Measurements from ENCODE around the gene FOXK2.
"Not testable (repeated sequence)": the region's sequence is repeated elsewhere in the genome, so short reads cannot be mapped to it uniquely, and the experiment has no call there.

The FOXK2 gene

DNA sequence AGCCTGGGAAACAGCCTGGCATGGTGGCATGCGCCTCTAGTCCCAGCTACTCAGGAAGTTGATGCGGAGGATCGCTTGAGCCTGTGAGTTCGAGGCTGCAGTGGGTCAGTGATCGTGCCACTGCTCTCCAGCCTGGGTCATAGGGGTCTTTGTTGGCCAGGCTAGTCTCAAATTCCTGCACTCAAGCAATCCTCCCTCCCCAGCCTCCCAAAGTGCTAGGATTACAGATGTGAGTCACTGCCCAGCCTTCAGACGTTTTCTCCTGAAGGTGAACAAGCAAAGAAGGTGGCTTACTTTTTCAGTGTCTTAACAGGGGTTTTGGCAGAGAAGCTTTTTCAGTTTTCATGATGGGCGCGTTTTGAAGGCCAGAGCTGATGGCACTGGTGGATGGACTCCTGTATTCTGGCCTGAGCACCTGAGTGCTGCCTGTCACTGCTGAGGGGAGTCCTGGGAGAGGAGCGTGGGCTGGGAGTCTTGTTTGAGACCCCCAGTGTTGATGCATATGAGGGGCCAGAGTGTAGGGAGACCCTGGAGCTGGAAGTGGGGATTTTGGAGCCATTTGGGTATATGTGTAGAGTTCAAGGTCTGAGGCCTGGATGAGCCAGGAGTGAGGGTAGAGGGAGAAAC, 41.4 kb downstream of the FOXK2 start:
- Histone ChIP-seq H3K9me3 (ENCODE audit: control insufficient read depth in 5 of 5, low read length in 5 of 5) (no peaks in the 10 kb centered on the region), H3K27ac (ENCODE audit: low read depth, low read length) (no peak overlapping the region), H3K4me1 (ENCODE audit: control insufficient read depth in 5 of 5, insufficient read depth in 5 of 5, low read length in 5 of 5) (peaks cover 0 to 26% (median 15%) of the 10 kb centered on the region in 5 donors), H3K9ac (ENCODE audit: low read length in 5 of 5) (no peak overlapping the region), H3K27me3 (ENCODE audit: control insufficient read depth in 5 of 5, insufficient read depth in 4 of 5, low read length in 5 of 5) (no peaks in the 10 kb centered on the region), H3K4me3 (ENCODE audit: low read depth in 1 of 5, low read length in 5 of 5) (no peak overlapping the region), H3K36me3 (ENCODE audit: control insufficient read depth in 5 of 5, insufficient read depth in 5 of 5, low read length in 5 of 5) (peaks cover 0 to 6% (median 3%) of the 10 kb centered on the region in 5 donors)

DNA sequence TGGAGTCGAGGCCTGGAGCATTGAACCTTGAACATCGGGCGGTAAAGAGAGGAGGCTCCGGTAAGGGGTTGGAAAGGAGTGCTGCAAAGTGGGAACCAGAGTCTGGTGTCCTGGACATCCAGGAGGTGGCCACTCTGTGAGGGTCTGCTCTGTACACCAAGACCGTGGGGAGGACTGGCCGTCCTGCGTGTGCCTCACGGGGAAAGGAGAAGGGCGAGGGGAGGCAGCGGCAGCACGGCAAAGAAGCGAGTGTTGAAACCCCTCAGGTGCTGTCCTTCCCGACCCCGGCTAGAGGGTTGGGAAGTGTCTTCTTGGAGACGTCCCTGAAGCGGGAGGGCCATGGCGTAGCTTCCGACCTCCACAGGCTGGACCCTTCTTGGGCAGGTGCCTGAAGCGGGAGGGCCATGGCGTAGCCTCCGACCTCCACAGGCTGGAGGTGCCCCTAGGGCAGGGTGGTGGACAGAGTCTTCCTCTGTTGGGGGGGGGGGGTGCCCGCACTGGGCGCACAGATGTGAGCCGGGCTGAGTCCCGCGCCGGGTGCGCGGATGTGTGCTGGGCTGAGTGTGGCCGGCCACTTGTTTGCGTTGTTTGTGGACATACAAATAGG, 42.0 kb downstream of the FOXK2 start:
- Histone ChIP-seq H3K4me3 (ENCODE audit: low read depth in 1 of 5, low read length in 5 of 5) (no peak overlapping the region), H3K9ac (ENCODE audit: low read length in 5 of 5) (no peak overlapping the region), H3K9me3 (ENCODE audit: control insufficient read depth in 5 of 5, low read length in 5 of 5) (no peaks in the 10 kb centered on the region), H3K4me1 (ENCODE audit: control insufficient read depth in 5 of 5, insufficient read depth in 5 of 5, low read length in 5 of 5) (peaks cover 0 to 32% (median 21%) of the 10 kb centered on the region in 5 donors), H3K27ac (ENCODE audit: low read depth, low read length) (no peak overlapping the region), H3K27me3 (ENCODE audit: control insufficient read depth in 5 of 5, insufficient read depth in 4 of 5, low read length in 5 of 5) (no peaks in the 10 kb centered on the region), H3K36me3 (ENCODE audit: control insufficient read depth in 5 of 5, insufficient read depth in 5 of 5, low read length in 5 of 5) (peaks cover 0 to 11% (median 7%) of the 10 kb centered on the region in 5 donors)

DNA sequence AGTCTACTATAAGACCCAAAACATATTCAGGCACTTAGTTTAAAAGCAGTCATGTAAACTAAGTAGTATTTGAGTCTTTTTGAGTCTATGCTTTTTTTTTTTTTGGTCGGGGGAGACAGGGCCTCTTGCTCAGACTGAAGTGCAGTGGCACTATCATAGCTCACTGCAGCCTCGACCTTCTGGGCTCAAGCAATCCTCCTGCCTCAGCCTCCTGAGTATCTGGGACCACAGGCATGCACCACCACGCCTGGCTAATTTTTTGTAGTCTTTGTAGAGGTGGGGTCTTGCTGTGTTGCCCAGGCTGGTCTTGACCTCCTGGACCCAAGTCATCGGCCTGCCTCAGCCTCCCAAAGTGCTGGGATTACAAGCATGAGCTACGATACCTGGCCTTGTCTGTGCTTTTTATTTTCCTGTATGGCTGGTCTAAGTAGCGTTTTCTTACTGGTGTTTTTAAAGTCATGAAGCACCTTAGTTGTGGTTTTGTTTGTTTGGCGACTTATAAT, 43.2 kb downstream of the FOXK2 start:
- Histone ChIP-seq H3K36me3 (ENCODE audit: control insufficient read depth in 5 of 5, insufficient read depth in 5 of 5, low read length in 5 of 5) (peaks cover 0 to 17% (median 12%) of the 10 kb centered on the region in 5 donors), H3K4me1 (ENCODE audit: control insufficient read depth in 5 of 5, insufficient read depth in 5 of 5, low read length in 5 of 5) (peaks cover 0 to 40% (median 22%) of the 10 kb centered on the region in 5 donors)
- H3K9ac ChIP-seq (ENCODE audit: low read length in 5 of 5); H3K27me3 ChIP-seq (ENCODE audit: control insufficient read depth in 5 of 5, insufficient read depth in 4 of 5, low read length in 5 of 5); H3K4me3 ChIP-seq (ENCODE audit: low read depth in 1 of 5, low read length in 5 of 5); H3K27ac ChIP-seq (ENCODE audit: low read depth, low read length); H3K9me3 ChIP-seq (ENCODE audit: control insufficient read depth in 5 of 5, low read length in 5 of 5): not testable (repeated sequence)

DNA sequence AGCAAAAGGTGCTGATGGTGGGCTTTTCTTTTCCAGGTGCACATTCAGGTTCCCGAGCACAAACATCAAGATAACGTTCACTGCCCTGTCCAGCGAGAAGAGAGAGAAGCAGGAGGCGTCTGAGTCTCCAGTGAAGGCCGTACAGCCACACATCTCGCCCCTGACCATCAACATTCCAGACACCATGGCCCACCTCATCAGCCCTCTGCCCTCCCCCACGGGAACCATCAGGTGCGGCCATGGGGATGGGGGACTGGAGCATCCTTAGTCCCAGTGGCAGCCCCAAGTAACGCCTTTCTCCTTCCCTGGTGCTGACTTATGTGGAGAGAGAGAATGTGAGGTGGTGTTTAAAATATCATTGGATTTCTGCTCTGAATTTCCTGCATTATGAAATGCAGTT, 43.8 kb downstream of the FOXK2 start:
- peaks cover 0 to 19% (median 17%) of the 10 kb centered on the region in 5 donors for H3K36me3 ChIP-seq (ENCODE audit: control insufficient read depth in 5 of 5, insufficient read depth in 5 of 5, low read length in 5 of 5)
- no peak overlapping the region for H3K27ac ChIP-seq (ENCODE audit: low read depth, low read length)
- no peaks in the 10 kb centered on the region for H3K27me3 ChIP-seq (ENCODE audit: control insufficient read depth in 5 of 5, insufficient read depth in 4 of 5, low read length in 5 of 5)
- H3K4me3 ChIP-seq (ENCODE audit: low read depth in 1 of 5, low read length in 5 of 5): no peak overlapping the region
- H3K4me1 ChIP-seq (ENCODE audit: control insufficient read depth in 5 of 5, insufficient read depth in 5 of 5, low read length in 5 of 5): peaks cover 0 to 42% (median 26%) of the 10 kb centered on the region in 5 donors
- no peaks in the 10 kb centered on the region for H3K9me3 ChIP-seq (ENCODE audit: control insufficient read depth in 5 of 5, low read length in 5 of 5)
- no peak overlapping the region for H3K9ac ChIP-seq (ENCODE audit: low read length in 5 of 5)

DNA sequence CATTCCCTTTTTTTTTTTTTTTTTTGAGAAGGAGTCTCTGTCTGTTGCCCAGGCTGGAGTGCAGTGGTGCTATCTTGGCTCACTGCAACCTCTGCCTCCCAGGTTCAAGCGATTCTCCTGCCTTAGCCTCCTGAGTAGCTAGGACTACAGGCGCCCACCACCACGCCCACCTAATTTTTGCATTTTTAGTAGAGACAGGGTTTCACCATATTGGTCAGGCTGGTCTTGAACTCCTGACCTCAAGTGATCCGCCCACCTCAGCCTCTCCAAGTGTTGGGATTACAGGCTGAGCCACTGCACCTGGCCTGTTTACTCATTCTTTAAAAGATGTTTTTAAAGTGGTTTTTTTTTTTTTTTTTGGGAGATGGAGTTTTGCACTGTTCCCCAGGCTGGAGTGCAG, 44.2 kb downstream of the FOXK2 start:
- H3K9me3 ChIP-seq (ENCODE audit: control insufficient read depth in 5 of 5, low read length in 5 of 5); H3K9ac ChIP-seq (ENCODE audit: low read length in 5 of 5); H3K4me3 ChIP-seq (ENCODE audit: low read depth in 1 of 5, low read length in 5 of 5); H3K27me3 ChIP-seq (ENCODE audit: control insufficient read depth in 5 of 5, insufficient read depth in 4 of 5, low read length in 5 of 5); H3K27ac ChIP-seq (ENCODE audit: low read depth, low read length): not testable (repeated sequence)
- H3K4me1 ChIP-seq (ENCODE audit: control insufficient read depth in 5 of 5, insufficient read depth in 5 of 5, low read length in 5 of 5): peaks cover 0 to 44% (median 30%) of the 10 kb centered on the region in 5 donors
- peaks cover 0 to 22% (median 20%) of the 10 kb centered on the region in 5 donors for H3K36me3 ChIP-seq (ENCODE audit: control insufficient read depth in 5 of 5, insufficient read depth in 5 of 5, low read length in 5 of 5)

DNA sequence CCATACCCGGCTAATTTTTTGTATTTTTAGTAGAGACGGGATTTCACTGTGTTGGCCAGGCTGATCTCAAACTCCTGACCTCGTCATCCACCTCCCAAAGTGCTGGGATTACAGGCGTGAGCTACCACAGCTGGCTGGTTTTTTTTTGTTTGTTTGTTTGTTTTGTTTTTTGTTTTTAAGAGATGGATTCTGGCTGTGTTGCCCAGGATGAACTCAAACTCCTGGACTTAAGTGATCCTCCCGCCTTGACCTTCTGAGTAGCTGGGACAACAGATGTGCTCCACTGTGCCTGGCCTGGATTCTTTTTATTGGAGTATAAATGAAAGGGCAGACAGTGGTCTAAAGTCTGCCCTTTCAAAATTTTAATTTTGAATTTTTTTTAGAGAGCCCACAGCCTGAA, 44.7 kb downstream of the FOXK2 start:
- Histone ChIP-seq H3K9ac (ENCODE audit: low read length in 5 of 5) (no peak overlapping the region), H3K4me3 (ENCODE audit: low read depth in 1 of 5, low read length in 5 of 5) (no peak overlapping the region), H3K4me1 (ENCODE audit: control insufficient read depth in 5 of 5, insufficient read depth in 5 of 5, low read length in 5 of 5) (peaks cover 0 to 47% (median 33%) of the 10 kb centered on the region in 5 donors), H3K36me3 (ENCODE audit: control insufficient read depth in 5 of 5, insufficient read depth in 5 of 5, low read length in 5 of 5) (peaks cover 0 to 25% (median 20%) of the 10 kb centered on the region in 5 donors), H3K27me3 (ENCODE audit: control insufficient read depth in 5 of 5, insufficient read depth in 4 of 5, low read length in 5 of 5) (no peaks in the 10 kb centered on the region), H3K9me3 (ENCODE audit: control insufficient read depth in 5 of 5, low read length in 5 of 5) (no peaks in the 10 kb centered on the region), H3K27ac (ENCODE audit: low read depth, low read length) (no peak overlapping the region)

DNA sequence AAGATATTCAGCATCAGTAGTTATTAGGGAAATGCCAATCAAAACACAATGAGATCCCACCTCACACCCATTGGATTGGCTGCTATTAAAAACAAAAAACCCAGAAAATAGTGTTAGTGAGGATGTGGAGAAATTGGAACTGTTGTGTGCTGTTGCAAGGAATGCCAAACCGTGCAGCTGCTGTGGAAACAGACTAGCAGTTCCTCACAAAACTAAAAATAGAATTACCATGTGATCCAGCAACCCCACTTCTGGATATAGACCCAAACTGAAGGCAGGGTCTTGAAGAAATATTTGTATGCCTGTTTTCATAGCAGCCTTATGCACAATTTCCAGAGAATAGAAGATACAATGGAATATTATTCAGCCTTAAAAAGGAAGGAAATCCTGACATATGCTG, 46.0 kb downstream of the FOXK2 start:
- Histone ChIP-seq H3K27ac (ENCODE audit: low read depth, low read length) (no peak overlapping the region), H3K9me3 (ENCODE audit: control insufficient read depth in 5 of 5, low read length in 5 of 5) (no peaks in the 10 kb centered on the region), H3K27me3 (ENCODE audit: control insufficient read depth in 5 of 5, insufficient read depth in 4 of 5, low read length in 5 of 5) (no peaks in the 10 kb centered on the region), H3K4me3 (ENCODE audit: low read depth in 1 of 5, low read length in 5 of 5) (no peak overlapping the region), H3K36me3 (ENCODE audit: control insufficient read depth in 5 of 5, insufficient read depth in 5 of 5, low read length in 5 of 5) (peaks cover 0 to 34% (median 24%) of the 10 kb centered on the region in 5 donors), H3K4me1 (ENCODE audit: control insufficient read depth in 5 of 5, insufficient read depth in 5 of 5, low read length in 5 of 5) (peaks cover 0 to 47% (median 27%) of the 10 kb centered on the region in 5 donors), H3K9ac (ENCODE audit: low read length in 5 of 5) (no peak overlapping the region)

DNA sequence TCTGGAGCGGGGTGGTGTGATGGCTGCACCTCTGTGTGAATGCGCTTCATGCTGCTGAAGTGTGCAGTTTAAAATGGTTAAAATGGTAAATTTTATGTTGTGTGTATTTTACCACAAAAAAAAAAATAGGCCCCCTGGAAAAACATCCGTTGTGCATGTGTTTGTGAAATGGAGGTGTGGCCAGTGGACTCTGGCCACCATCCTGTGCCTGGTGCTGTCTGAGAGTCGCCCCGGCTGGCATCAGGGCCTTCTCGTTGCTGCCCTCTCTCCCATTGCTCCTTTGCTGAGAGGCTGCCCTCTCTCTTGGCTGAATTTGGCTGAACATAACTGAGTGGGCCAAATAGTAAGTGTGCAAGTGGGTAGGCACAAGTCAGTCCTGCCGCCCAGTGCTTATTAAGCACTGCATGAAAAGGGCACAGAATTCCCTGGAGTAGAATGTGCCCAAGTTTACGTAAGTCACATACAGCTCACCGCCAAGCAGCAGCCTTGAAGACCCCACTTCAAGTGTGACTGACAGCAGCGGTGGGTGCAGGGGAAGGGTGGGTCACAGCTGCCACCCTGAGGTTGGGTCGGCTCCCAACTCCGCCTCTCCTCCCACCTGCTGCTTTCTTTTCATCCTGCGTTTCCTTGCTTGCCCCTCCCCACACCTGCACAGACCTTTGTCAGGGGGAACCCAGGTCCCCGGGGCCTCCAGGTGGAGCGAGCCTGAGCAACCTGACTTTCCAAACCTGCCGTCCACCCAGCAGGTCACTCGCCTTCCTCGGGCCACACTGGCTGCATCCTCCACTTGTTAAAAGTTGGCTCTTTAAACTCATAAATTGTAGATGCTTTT, 46.8 kb downstream of the FOXK2 start:
- peaks cover 0 to 47% (median 27%) of the 10 kb centered on the region in 5 donors for H3K4me1 ChIP-seq (ENCODE audit: control insufficient read depth in 5 of 5, insufficient read depth in 5 of 5, low read length in 5 of 5)
- H3K4me3 ChIP-seq (ENCODE audit: low read depth in 1 of 5, low read length in 5 of 5): no peak overlapping the region
- no peaks in the 10 kb centered on the region for H3K9me3 ChIP-seq (ENCODE audit: control insufficient read depth in 5 of 5, low read length in 5 of 5)
- H3K36me3 ChIP-seq (ENCODE audit: control insufficient read depth in 5 of 5, insufficient read depth in 5 of 5, low read length in 5 of 5): peaks cover 0 to 40% (median 28%) of the 10 kb centered on the region in 5 donors
- H3K9ac ChIP-seq (ENCODE audit: low read length in 5 of 5): peak overlapping the region in 1 of 5 donors; percentile 20
- no peaks in the 10 kb centered on the region for H3K27me3 ChIP-seq (ENCODE audit: control insufficient read depth in 5 of 5, insufficient read depth in 4 of 5, low read length in 5 of 5)
- no peak overlapping the region for H3K27ac ChIP-seq (ENCODE audit: low read depth, low read length)

DNA sequence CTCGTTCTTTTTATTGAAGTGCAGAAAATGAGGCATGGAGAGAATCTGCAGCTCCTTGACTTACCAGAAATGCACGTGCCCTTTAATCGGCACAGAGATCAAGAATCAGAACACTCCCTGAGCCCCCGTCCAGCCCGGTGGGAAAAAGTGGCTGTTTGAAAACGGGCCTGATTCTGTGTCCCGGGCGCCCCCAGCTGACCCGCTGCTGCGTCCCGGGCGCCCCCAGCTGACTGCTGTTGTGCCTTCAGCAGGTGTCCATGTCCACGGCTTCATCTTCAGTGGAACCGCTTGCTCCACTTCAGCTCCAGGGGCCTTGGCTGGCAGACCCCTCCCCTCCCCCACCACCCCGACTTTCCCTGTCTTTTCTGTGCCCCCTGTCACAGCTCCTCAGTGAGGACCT, 47.8 kb downstream of the FOXK2 start:
- H3K27ac ChIP-seq (ENCODE audit: low read depth, low read length): no peak overlapping the region

DNA sequence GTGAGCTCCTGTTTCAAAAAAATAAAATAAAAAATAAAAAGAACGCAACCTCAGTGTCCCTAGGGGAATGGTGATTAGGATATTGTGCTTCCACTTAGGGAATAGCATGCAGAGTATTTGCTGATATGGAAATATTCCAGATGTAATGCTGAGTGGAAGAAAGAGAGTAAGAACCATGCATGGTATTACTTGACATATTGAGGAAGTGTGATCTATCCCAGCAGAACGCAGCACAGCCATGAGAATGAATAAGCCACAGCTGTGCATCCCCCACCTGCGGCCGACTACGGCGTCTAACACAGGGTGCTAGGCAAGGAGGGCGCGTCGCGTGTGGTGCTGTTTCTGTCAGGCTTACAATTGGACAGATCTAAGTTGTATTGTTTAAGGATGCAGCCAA, 49.5 kb downstream of the FOXK2 start:
- peaks cover 0 to 66% (median 45%) of the 10 kb centered on the region in 5 donors for H3K36me3 ChIP-seq (ENCODE audit: control insufficient read depth in 5 of 5, insufficient read depth in 5 of 5, low read length in 5 of 5)
- no peak overlapping the region for H3K27ac ChIP-seq (ENCODE audit: low read depth, low read length)
- H3K9ac ChIP-seq (ENCODE audit: low read length in 5 of 5): no peak overlapping the region
- H3K9me3 ChIP-seq (ENCODE audit: control insufficient read depth in 5 of 5, low read length in 5 of 5): no peaks in the 10 kb centered on the region
- H3K27me3 ChIP-seq (ENCODE audit: control insufficient read depth in 5 of 5, insufficient read depth in 4 of 5, low read length in 5 of 5): no peaks in the 10 kb centered on the region
- H3K4me1 ChIP-seq (ENCODE audit: control insufficient read depth in 5 of 5, insufficient read depth in 5 of 5, low read length in 5 of 5): peaks cover 0 to 40% (median 27%) of the 10 kb centered on the region in 5 donors
- H3K4me3 ChIP-seq (ENCODE audit: low read depth in 1 of 5, low read length in 5 of 5): no peak overlapping the region

More for the DNA sequence above, 47.8 kb downstream of the FOXK2 start:
- Histone ChIP-seq H3K9ac (ENCODE audit: low read length in 5 of 5) (no peak overlapping the region), H3K27me3 (ENCODE audit: control insufficient read depth in 5 of 5, insufficient read depth in 4 of 5, low read length in 5 of 5) (no peaks in the 10 kb centered on the region), H3K4me1 (ENCODE audit: control insufficient read depth in 5 of 5, insufficient read depth in 5 of 5, low read length in 5 of 5) (peaks cover 0 to 47% (median 27%) of the 10 kb centered on the region in 5 donors), H3K36me3 (ENCODE audit: control insufficient read depth in 5 of 5, insufficient read depth in 5 of 5, low read length in 5 of 5) (peaks cover 0 to 50% (median 38%) of the 10 kb centered on the region in 5 donors), H3K9me3 (ENCODE audit: control insufficient read depth in 5 of 5, low read length in 5 of 5) (no peaks in the 10 kb centered on the region), H3K4me3 (ENCODE audit: low read depth in 1 of 5, low read length in 5 of 5) (no peak overlapping the region)

Data from subcutaneous abdominal adipose tissue (tissue), 5 donors.